ENCODE measurements around the gene COL4A5. TPM values are rescaled to one million over a fixed set of nuclear protein-coding genes. Genes with fewer than 3 reads are reported as not detected.

The COL4A5 gene
- total and polyA plus RNA-seq, 2 of the 8 experiments (the other 6 are each of a cell fraction or from before 2014, with no cell fraction given) = 24.9 to 30.2 TPM

DNA sequence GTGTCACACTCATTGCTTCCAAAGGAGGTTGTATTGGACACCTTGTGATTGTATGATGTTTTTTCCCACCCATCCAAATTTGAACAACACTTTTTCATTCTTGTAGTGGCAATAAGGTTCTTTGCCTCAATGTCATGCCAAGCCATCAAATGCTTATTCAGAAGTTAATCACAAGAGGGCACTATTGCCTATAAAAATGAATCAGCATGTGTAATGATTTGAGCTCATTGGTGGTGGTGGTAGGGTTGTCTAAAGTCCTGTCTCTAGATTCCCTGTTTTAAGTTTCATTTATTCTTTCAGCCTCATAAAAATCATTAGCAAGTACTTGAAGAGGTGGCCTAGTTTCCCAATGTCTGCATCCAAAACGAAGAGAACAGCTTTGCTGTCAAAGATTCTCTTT is 259.7 kb downstream of the COL4A5 start:
- H3K27ac ChIP-seq (ENCODE audit: low read depth, low read length) = no peak overlapping the region

More for the DNA sequence above, 259.7 kb downstream of the COL4A5 start:
- 15% methylated on average over 1 of the region's 1 CpG; no CpG with 5 or more reads in 1 of the 2 experiments for WGBS, 2 experiments (ENCODE audit: extremely low coverage in 1 of 2, insufficient coverage in 1 of 2, insufficient read length in 1 of 2, insufficient replicate concordance in 2 of 2, low coverage in 1 of 2, low lambda C conversion rate in 2 of 2, missing lambda C conversion rate in 1 of 2)
- Histone ChIP-seq H2AFZ (ENCODE audit: low read length) (no peak overlapping the region), H2BK12ac (ENCODE audit: low read depth, low read length) (no peak overlapping the region), H2BK120ac (replicated peaks; ENCODE audit: low read depth, low read length) (no peak overlapping the region), H4K20me1 (replicated peaks in 1 of 2; ENCODE audit: control insufficient read depth in 1 of 2, insufficient read depth in 2 of 2, low read length in 2 of 2) (no peaks in the 10 kb centered on the region), H2AK5ac (ENCODE audit: low read depth, low read length) (no peak overlapping the region), H4K8ac (ENCODE audit: extremely low read depth, insufficient read depth, low read length) (no peak overlapping the region), H3K9me3 (ENCODE audit: insufficient read depth in 2 of 2, low read depth in 1 of 2, low read length in 1 of 2) (no peaks in the 10 kb centered on the region), H3K23me2 (ENCODE audit: low read depth, low read length) (no peaks in the 10 kb centered on the region), H3K27me3 (replicated peaks in 1 of 4; ENCODE audit: control insufficient read depth in 3 of 4, extremely low read depth in 1 of 4, insufficient read depth in 3 of 4, low read length in 3 of 4) (no peaks in the 10 kb centered on the region), H3K79me2 (ENCODE audit: control insufficient read depth in 1 of 2, insufficient read depth in 2 of 2, low read length in 2 of 2) (no peaks in the 10 kb centered on the region), H2BK5ac (ENCODE audit: low read depth, low read length) (no peak overlapping the region), H3K4me1 (replicated peaks in 1 of 4; ENCODE audit: control insufficient read depth in 3 of 4, insufficient read depth in 4 of 4, low read length in 3 of 4) (no peaks in the 10 kb centered on the region), H4K5ac (ENCODE audit: insufficient read length, low read depth, low read length) (no peak overlapping the region), H3K56ac (replicated peaks; ENCODE audit: insufficient read length, low read depth, low read length) (no peak overlapping the region), H3K9ac (replicated peaks in 1 of 4; ENCODE audit: extremely low read depth in 1 of 4, low read depth in 3 of 4, low read length in 3 of 4) (no peak overlapping the region), H3K4me2 (ENCODE audit: insufficient read depth in 1 of 2, low read depth in 2 of 2, low read length in 2 of 2) (no peak overlapping the region), H3K4ac (replicated peaks; ENCODE audit: insufficient read length, low read depth, low read length) (no peak overlapping the region), H4K91ac (replicated peaks; ENCODE audit: insufficient read length, low read length) (no peak overlapping the region), H3K18ac (ENCODE audit: extremely low read depth, low read length) (no peak overlapping the region), H2BK20ac (ENCODE audit: low read length) (no peak overlapping the region), H3K79me1 (ENCODE audit: low read depth, low read length) (no peaks in the 10 kb centered on the region), H2BK15ac (ENCODE audit: low read length) (no peak overlapping the region), H3K36me3 (ENCODE audit: control insufficient read depth in 2 of 4, insufficient read depth in 4 of 4, low read length in 3 of 4) (no peaks in the 10 kb centered on the region; a peak in 1 of 8 replicates), H3K14ac (ENCODE audit: insufficient read length) (no peak overlapping the region), H3K23ac (ENCODE audit: insufficient read length) (no peak overlapping the region), H3K4me3 (ENCODE audit: extremely low read depth in 1 of 4, insufficient read depth in 2 of 4, low read depth in 3 of 4, low read length in 4 of 4) (no peak overlapping the region)
- DNase-seq (ENCODE audit: low read depth in 1 of 2, low spot score in 2 of 2) (no peak), FAIRE-seq (peak; percentile 65)
- POLR2A ChIA-PET (ENCODE audit: partially characterized antibody) = interaction anchor here (0.7 to 1.2 kb wide), 4 partner anchors 26 to 37 kb away, joined by 3 to 4 read pairs (median 4); partner anchors contain the start of gene IRS4
- CTCF ChIA-PET (ENCODE audit: partially characterized antibody) = interaction anchor here (0.6 to 2.7 kb wide), 15 partner anchors 13 to 915 kb away, joined by 3 to 31 read pairs (median 3); no protein-coding TSS in a partner anchor
- TF ChIP-seq POLR2A (IDR thresholded peaks at IDR 0.05; ENCODE audit: control extremely low read depth in 1 of 2, low read depth in 2 of 2, low read length in 2 of 2) (no peak), RAD21 (IDR thresholded peaks at IDR 0.05 in 1 of 2, conservative IDR thresholded peaks at IDR 0.05 in 1 of 2; ENCODE audit: low read depth in 2 of 2, low read length in 2 of 2) (peak; percentile 65 to 67)
- TF ChIP-seq, protein P1, sequence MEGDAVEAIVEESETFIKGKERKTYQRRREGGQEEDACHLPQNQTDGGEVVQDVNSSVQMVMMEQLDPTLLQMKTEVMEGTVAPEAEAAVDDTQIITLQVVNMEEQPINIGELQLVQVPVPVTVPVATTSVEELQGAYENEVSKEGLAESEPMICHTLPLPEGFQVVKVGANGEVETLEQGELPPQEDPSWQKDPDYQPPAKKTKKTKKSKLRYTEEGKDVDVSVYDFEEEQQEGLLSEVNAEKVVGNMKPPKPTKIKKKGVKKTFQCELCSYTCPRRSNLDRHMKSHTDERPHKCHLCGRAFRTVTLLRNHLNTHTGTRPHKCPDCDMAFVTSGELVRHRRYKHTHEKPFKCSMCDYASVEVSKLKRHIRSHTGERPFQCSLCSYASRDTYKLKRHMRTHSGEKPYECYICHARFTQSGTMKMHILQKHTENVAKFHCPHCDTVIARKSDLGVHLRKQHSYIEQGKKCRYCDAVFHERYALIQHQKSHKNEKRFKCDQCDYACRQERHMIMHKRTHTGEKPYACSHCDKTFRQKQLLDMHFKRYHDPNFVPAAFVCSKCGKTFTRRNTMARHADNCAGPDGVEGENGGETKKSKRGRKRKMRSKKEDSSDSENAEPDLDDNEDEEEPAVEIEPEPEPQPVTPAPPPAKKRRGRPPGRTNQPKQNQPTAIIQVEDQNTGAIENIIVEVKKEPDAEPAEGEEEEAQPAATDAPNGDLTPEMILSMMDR (IDR thresholded peaks at IDR 0.05; ENCODE audit: control extremely low read depth in 1 of 3, insufficient read depth in 1 of 3, low read depth in 1 of 3, low read length in 3 of 3) = peak in 2 of 3 experiments; percentile 12 to 34; a peak in 2 of 4 replicates

All from H1 (cell line).